Measurements from ENCODE around the gene SMCR8.
A peak's percentile ranks its signal among the peaks of the same experiment; 100 is the strongest.
"Not testable (repeated sequence)": the region's sequence is repeated elsewhere in the genome, so short reads cannot be mapped to it uniquely, and the experiment has no call there.

The SMCR8 gene

GRCh38 chr17:18314731-18315561 is at the start of gene SMCR8, which contains the start of gene TOP3A:
Gene SMCR8, plus strand, starts transcription at chr17:18315293. Its CDS starts 497 bp downstream, at chr17:18315790.
Gene TOP3A, minus strand, starts transcription at chr17:18314994. Its CDS starts 216 bp downstream, at chr17:18314778.
- peak; percentile 99 for DNase-seq (ENCODE audit: low spot score)

- DNase-seq (ENCODE audit: low spot score): no peak
Observed at GRCh38 chr17:18267366-18267765, 47.7 kb upstream of the SMCR8 start.

- DNase-seq (ENCODE audit: low spot score): peak; percentile 82
Observed at GRCh38 chr17:18267927-18268711, 47.0 kb upstream of the SMCR8 start.

- no peak for DNase-seq (ENCODE audit: low spot score)
Observed at GRCh38 chr17:18270046-18270931, 44.8 kb upstream of the SMCR8 start.

GRCh38 chr17:18277076-18277475 is 38.0 kb upstream of the SMCR8 start:
- DNase-seq (ENCODE audit: low spot score): no peak

GRCh38 chr17:18278867-18279266 is 36.2 kb upstream of the SMCR8 start:
- no peak for DNase-seq (ENCODE audit: low spot score)

- DNase-seq (ENCODE audit: low spot score): no peak
Observed at GRCh38 chr17:18280249-18280648, 34.8 kb upstream of the SMCR8 start.

- DNase-seq (ENCODE audit: low spot score): no peak
Observed at GRCh38 chr17:18280766-18281371, 34.2 kb upstream of the SMCR8 start.

- no peak for DNase-seq (ENCODE audit: low spot score)
Observed at GRCh38 chr17:18281788-18282187, 33.3 kb upstream of the SMCR8 start.

- no peak for DNase-seq (ENCODE audit: low spot score)
Observed at GRCh38 chr17:18285296-18285695, 29.8 kb upstream of the SMCR8 start.

GRCh38 chr17:18291718-18292540 is 23.2 kb upstream of the SMCR8 start:
- no peak for DNase-seq (ENCODE audit: low spot score)

- DNase-seq (ENCODE audit: low spot score): not testable (repeated sequence)
Observed at GRCh38 chr17:18298061-18298460, 17.0 kb upstream of the SMCR8 start.

GRCh38 chr17:18300725-18301480 is 14.2 kb upstream of the SMCR8 start:
- DNase-seq (ENCODE audit: low spot score): no peak

- not testable (repeated sequence) for DNase-seq (ENCODE audit: low spot score)
Observed at GRCh38 chr17:18303206-18303605, 11.9 kb upstream of the SMCR8 start.

GRCh38 chr17:18309202-18309601 is 5.9 kb upstream of the SMCR8 start:
- DNase-seq (ENCODE audit: low spot score): no peak

GRCh38 chr17:18314059-18314730 is 898 bp upstream of the SMCR8 start:
- peak; percentile 22 for DNase-seq (ENCODE audit: low spot score)

GRCh38 chr17:18315562-18315922 is 449 bp downstream of the SMCR8 start:
- no peak for DNase-seq (ENCODE audit: low spot score)

- DNase-seq (ENCODE audit: low spot score): no peak
Observed at GRCh38 chr17:18315961-18316360, 868 bp downstream of the SMCR8 start.

GRCh38 chr17:18318117-18318516 is 3.0 kb downstream of the SMCR8 start:
- no peak for DNase-seq (ENCODE audit: low spot score)

All from kidney tubule cell (primary cell).